GM12878 (cell line): ENCODE data around the gene CNST. TPM values are rescaled to one million over a fixed set of nuclear protein-coding genes. Genes with fewer than 3 reads are reported as not detected.

ENCODE experiments used
- ATAC-seq: fragments of 200-7000 bp; cut with Tn5 transposase; 3 replicates; pipeline ENCODE4 v1.9.1; 2020; ENCODE audit warnings: mild to moderate bottlenecking, moderate library complexity
- BruUV-seq: library from RNA; stranded (reverse); fragments of 400-500 nt; replicated peaks from 2 replicates; lab custom pipeline; 2021; lab: Mats Ljungman, UMichigan
- CTCF ChIA-PET: fragments of 300-600 bp; sonication (Branson Sonifier 250); formaldehyde crosslinking; extraction: SDS; loops from one replicate; lab custom pipeline; 2021; ENCODE audit warnings: inconsistent platforms; lab: Yijun Ruan, JAX
- POLR2A ChIA-PET: fragments of 350-600 bp; formaldehyde crosslinking; extraction: SDS; loops from one replicate; lab custom pipeline; 2021; ENCODE audit warnings: inconsistent platforms; lab: Charles Lee
- RAD21 ChIA-PET: fragments of 300-600 bp; sonication (Branson Sonifier 250); formaldehyde crosslinking; loops from one replicate; lab custom pipeline; 2023; ENCODE audit warnings: antibody characterized with exemption; ENCODE audit not compliant: unreplicated experiment; lab: Charles Lee
- SMC1A ChIA-PET: fragments of 300-600 bp; sonication (Branson Sonifier 250); formaldehyde crosslinking; loops from one replicate; lab custom pipeline; 2023; ENCODE audit not compliant: unreplicated experiment, uncharacterized antibody; lab: Charles Lee
- DNase-seq: peaks from one replicate; pipeline ENCODE4 v3.0.0-alpha.2; 2011; ENCODE audit warnings: low read depth, low spot score
- FAIRE-seq: peaks from 3 replicates; lab custom pipeline; 2011; peaks lifted over from hg19 to GRCh38; lab: Jason Lieb, UNC
- H2AFZ ChIP-seq: 2 replicates; pipeline ENCODE4 v1.6.0; 2011; ENCODE audit warnings: low read depth, low read length, control low read depth; ENCODE audit not compliant: control insufficient read depth
- H3K27ac ChIP-seq: 2 replicates; pipeline ENCODE4 v1.5.1; 2011; ENCODE audit warnings: control low read depth; ENCODE audit not compliant: control insufficient read depth, insufficient read depth
- H3K27me3 ChIP-seq, 2 experiments: replicated peaks in 1 of 2; 2 replicates each; pipeline versions ENCODE4 v1.6.0 to v1.6.1; 2011; ENCODE audit warnings: low read length in 1 of 2; ENCODE audit not compliant: control insufficient read depth in 2 of 2, insufficient read depth in 2 of 2
- H3K36me3 ChIP-seq, 2 experiments: 2 replicates each; pipeline ENCODE4 v1.5.1; 2011; ENCODE audit warnings: low read length in 1 of 2; ENCODE audit not compliant: control insufficient read depth in 2 of 2, insufficient read depth in 2 of 2
- H3K4me1 ChIP-seq: 2 replicates; pipeline ENCODE4 v1.6.1; 2011; ENCODE audit warnings: mild to moderate bottlenecking, low read length, moderate library complexity, mixed read lengths; ENCODE audit not compliant: control insufficient read depth, insufficient read depth
- H3K4me2 ChIP-seq: 2 replicates; pipeline ENCODE4 v1.6.0; 2011; ENCODE audit warnings: control low read depth; ENCODE audit not compliant: control insufficient read depth, insufficient read depth
- H3K4me3 ChIP-seq: fragments of 200-600 bp; sonication (generic); 2 replicates; pipeline ENCODE4 v1.5.1; 2016
- H3K79me2 ChIP-seq: 2 replicates; pipeline ENCODE4 v1.6.0; 2011; ENCODE audit warnings: low read length; ENCODE audit not compliant: control insufficient read depth, insufficient read depth
- H3K9ac ChIP-seq: 2 replicates; pipeline ENCODE4 v1.8.0; 2011; ENCODE audit warnings: low read length, control low read depth, mixed read lengths; ENCODE audit not compliant: control insufficient read depth, insufficient read depth
- H3K9me3 ChIP-seq: replicated peaks from 3 replicates; pipeline ENCODE4 v1.5.1; 2011; ENCODE audit warnings: mild to moderate bottlenecking, low read length; ENCODE audit not compliant: control insufficient read depth, insufficient read depth
- H4K20me1 ChIP-seq: 2 replicates; pipeline ENCODE4 v1.6.0; 2011; ENCODE audit not compliant: control insufficient read depth, insufficient read depth
- CEBPZ ChIP-seq: fragments of 150-350 bp; IDR thresholded peaks from 2 replicates; pipeline ENCODE4 v1.6.1; 2016; ENCODE audit warnings: low read depth, low read length
- ESRRA ChIP-seq: IDR thresholded peaks from 2 replicates; pipeline ENCODE4 v1.6.1; 2012; ENCODE audit warnings: mild to moderate bottlenecking, low read length, improper control_type of control experiment
- MYC ChIP-seq: IDR thresholded peaks from 2 replicates; pipeline ENCODE4 v1.6.1; 2011; ENCODE audit warnings: mild to moderate bottlenecking, low read length, moderate library complexity, inconsistent platforms; ENCODE audit not compliant: insufficient read depth, insufficient replicate concordance, insufficient read length, severe bottlenecking
- NR2C1 ChIP-seq: fragments of 450-650 bp; IDR thresholded peaks from 2 replicates; pipeline ENCODE4 v1.6.1; 2017; ENCODE audit warnings: antibody characterized with exemption, mild to moderate bottlenecking, moderate library complexity
- NRF1 ChIP-seq: conservative IDR thresholded peaks from 2 replicates; pipeline ENCODE4 v1.6.1; 2011; ENCODE audit warnings: mild to moderate bottlenecking, low read depth, low read length, improper control_type of control experiment
- POU2F2 ChIP-seq: IDR thresholded peaks from 3 replicates; pipeline ENCODE4 v1.6.1; 2011; ENCODE audit warnings: low read depth, mild to moderate bottlenecking, low read length, borderline replicate concordance
- SMAD5 ChIP-seq: IDR thresholded peaks from 2 replicates; pipeline ENCODE4 v1.6.1; 2016; ENCODE audit warnings: antibody characterized with exemption, low read depth
- SUPT20H ChIP-seq: IDR thresholded peaks from 2 replicates; pipeline ENCODE4 v1.6.1; 2011; ENCODE audit warnings: low read depth, mild to moderate bottlenecking, low read length, moderate library complexity, borderline replicate concordance; ENCODE audit not compliant: control insufficient read depth
- WGBS: methylation state at CpG from one replicate; pipeline ENCODE4 v1.1.6; 2016; ENCODE audit warnings: low lambda C conversion rate; ENCODE audit not compliant: insufficient replicate concordance, insufficient coverage; ENCODE audit errors: missing lambda C conversion rate; 5-methylcytosine and 5-hydroxymethylcytosine counted together
- in situ Hi-C: fragments of 300-500 bp; cut with MboI; formaldehyde crosslinking; loops from 9 replicates; pipeline ENCODE4 v1.14.3; 2018; ENCODE audit warnings: mixed read lengths
- intact Hi-C: fragments of 100-400 bp; cut with micrococcal nuclease; formaldehyde crosslinking; loops from one replicate; pipeline ENCODE4 v1.14.2; 2022; ENCODE audit not compliant: unreplicated experiment
- polyA plus RNA-seq, 11 experiments: library from polyadenylated mRNA; depleted of rRNA in 4 of 11; unstranded in 6 of 11; stranded (reverse) in 5 of 11; fragments of >200 nt; fragmentation: Nextera tagmentation in 4 of 11; fragmentation: Illumina TruSeq in 1 of 11; extraction: Ambion mirVana in 4 of 11; extraction: Trizol in 1 of 11; gene quantifications; 1 replicate in 1 of 11; 2 replicates in 10 of 11; pipeline versions ENCODE4 v1.2.1 to v1.2.3, GENCODE V29; 2011 to 2016; ENCODE audit warnings: inconsistent platforms in 2 of 11, missing spikeins in 2 of 11, low read depth in 1 of 11
- total RNA-seq, 4 experiments: library from RNA; depleted of rRNA in 3 of 4; stranded (reverse); fragments of >200 nt in 3 of 4; fragmentation: Illumina TruSeq in 1 of 4; extraction: Trizol in 1 of 4; gene quantifications; 2 replicates each; pipeline versions ENCODE4 v1.2.1 to v1.2.3, GENCODE V29; 2013 to 2021

Gene CNST
- total and polyA plus RNA-seq, 10 of the 15 experiments (the other 5 are each of a cell fraction or from before 2014, with no cell fraction given): 4.8 to 16.2 (median 12.3) TPM

- BruUV-seq: no TSS peak
- Histone ChIP-seq H3K4me1 (peaks cover 10% of the 10 kb centered on the region), H4K20me1 (no peaks in the 10 kb centered on the region), H3K27me3 (no peaks in the 10 kb centered on the region), H3K4me2 (no peak overlapping the region), H3K9ac (no peak overlapping the region), H2AFZ (no peak overlapping the region), H3K79me2 (peaks cover 27% of the 10 kb centered on the region), H3K36me3 (peaks cover 2 to 7% of the 10 kb centered on the region in 2 experiments; a peak in 3 of 4 replicates), H3K9me3 (no peaks in the 10 kb centered on the region), H3K27ac (no peak overlapping the region; the same call in 1 of the 2 replicates), H3K4me3 (no peak overlapping the region)
- ChIA-PET SMC1A (no interaction called here), RAD21 (no interaction called here), CTCF (interaction anchor here (1.6 kb wide), 1 partner anchor 10 kb away, joined by 3 read pairs; no protein-coding TSS in a partner anchor), POLR2A (no interaction called here)
- DNase-seq (no peak), ATAC-seq (no peak), FAIRE-seq (no peak)
- in situ Hi-C loops: no loop called here
- TF ChIP-seq SUPT20H (no peak), ESRRA (no peak), POU2F2 (no peak), SMAD5 (no peak), NR2C1 (no peak), NRF1 (no peak), CEBPZ (no peak), MYC (no peak)
- intact Hi-C loops: no loop called here
- WGBS: 94% methylated on average over 6 of the region's 6 CpGs
Measured at GRCh38 chr1:246583448-246584185, 17.4 kb downstream of the CNST start.
